ENCODE measurements around the gene AGA. TPM values are rescaled to one million over a fixed set of nuclear protein-coding genes. Genes with fewer than 3 reads are reported as not detected.

The AGA gene
- polyA plus RNA-seq, 5 donors, result 21.2 to 36.0 (median 31.1) TPM

- no peak for DNase-seq
Observed at GRCh38 chr4:177393236-177393635, 49.0 kb downstream of the AGA start.

- DNase-seq, result no peak
Observed at GRCh38 chr4:177391953-177392352, 50.3 kb downstream of the AGA start.

- DNase-seq, result no peak
Observed at GRCh38 chr4:177391287-177391686, 51.0 kb downstream of the AGA start.

- DNase-seq, result no peak
Observed at GRCh38 chr4:177386278-177386815, 55.9 kb downstream of the AGA start.

- DNase-seq, result no peak
Observed at GRCh38 chr4:177385576-177386277, 56.5 kb downstream of the AGA start.

- DNase-seq, result no peak
Observed at GRCh38 chr4:177384856-177385397, 57.3 kb downstream of the AGA start.

GRCh38 chr4:177381762-177382310 lies 60.4 kb downstream of the AGA start:
- DNase-seq, result no peak

Other genes with a start within 250 kb of the AGA start
- gene NEIL3, start 132.6 kb downstream of the AGA start, polyA plus RNA-seq (ENCODE audit: insufficient read depth in 1 of 5, insufficient read length in 5 of 5, low replicate concordance in 1 of 5), result 10 to 100 TPM in 1 of 5 donors, 1 to 10 TPM in 4; 3.6 to 15.3 (median 7.9) TPM

Measured in right lung (tissue), 5 donors.